HepG2 (cell line): Measurements from ENCODE around the gene RPS6KB1. TPM values are rescaled to one million over a fixed set of nuclear protein-coding genes. Genes with fewer than 3 reads are reported as not detected.
A peak's percentile ranks its signal among the peaks of the same experiment; 100 is the strongest.

Source experiments
- CEBPG ChIP-seq: IDR thresholded peaks from 2 replicates; pipeline ENCODE4 v1.6.1; 2016
- FOXA1 ChIP-seq, 2 experiments: fragments of 450-650 bp in 1 of 2; sonication (generic) in 1 of 2; formaldehyde crosslinking in 1 of 2; IDR thresholded peaks; 2 replicates each; pipeline versions ENCODE4 v1.4.0 to v1.6.1; 2016 to 2020; ENCODE audit warnings: missing genetic modification reagents in 1 of 2
- KDM3A ChIP-seq: IDR thresholded peaks from 2 replicates; pipeline ENCODE4 v1.6.1; 2018; ENCODE audit warnings: low read depth, missing compliant biosample characterization
- MLLT10 ChIP-seq: sonication (generic); formaldehyde crosslinking; IDR thresholded peaks from 2 replicates; pipeline ENCODE4 v1.4.0; 2020; ENCODE audit warnings: missing genetic modification reagents
- MTA1 ChIP-seq: sonication (generic); formaldehyde crosslinking; IDR thresholded peaks from 2 replicates; pipeline ENCODE4 v1.4.0; 2020; ENCODE audit warnings: missing genetic modification reagents, mild to moderate bottlenecking, borderline replicate concordance
- NCOA1 ChIP-seq: sonication (generic); formaldehyde crosslinking; IDR thresholded peaks from 2 replicates; pipeline ENCODE4 v1.9.0; 2021; ENCODE audit warnings: missing genetic modification reagents
- NONO ChIP-seq, 2 experiments: fragments of 450-650 bp in 1 of 2; sonication (generic) in 1 of 2; formaldehyde crosslinking in 1 of 2; IDR thresholded peaks in 1 of 2; conservative IDR thresholded peaks in 1 of 2; 2 replicates each; pipeline versions ENCODE4 v1.6.1 to v1.8.0; 2017 to 2022; ENCODE audit warnings: mild to moderate bottlenecking in 1 of 2, missing genetic modification reagents in 1 of 2, moderate library complexity in 1 of 2
- RORA ChIP-seq: sonication (generic); formaldehyde crosslinking; IDR thresholded peaks from 2 replicates; pipeline ENCODE4 v1.5.0; 2020; ENCODE audit warnings: mild to moderate bottlenecking, missing genetic modification reagents, moderate library complexity
- ZNF547 ChIP-seq: sonication (generic); formaldehyde crosslinking; IDR thresholded peaks from 2 replicates; pipeline ENCODE4 v1.5.1; 2020; ENCODE audit warnings: mild to moderate bottlenecking, missing genetic modification reagents
- ZXDC ChIP-seq: sonication (generic); formaldehyde crosslinking; IDR thresholded peaks from 2 replicates; pipeline ENCODE4 v1.5.0; 2020; ENCODE audit warnings: mild to moderate bottlenecking, missing genetic modification reagents
- polyA plus RNA-seq, 8 experiments: library from polyadenylated mRNA; depleted of rRNA in 3 of 8; stranded (reverse) in 7 of 8; unstranded in 1 of 8; fragments of >200 nt; fragmentation: Illumina TruSeq in 4 of 8; extraction: Trizol in 4 of 8; gene quantifications; 2 replicates each; pipeline versions ENCODE4 v1.2.1 to v1.2.3, GENCODE V29; 2011 to 2016; ENCODE audit warnings: low read depth in 4 of 8, missing spikeins in 1 of 8, mixed read lengths in 1 of 8; ENCODE audit not compliant: insufficient read depth in 1 of 8
- total RNA-seq, 5 experiments: library from RNA; depleted of rRNA; stranded (reverse); fragments of >200 nt; fragmentation: Illumina TruSeq; extraction: Trizol; gene quantifications; 2 replicates each; pipeline ENCODE4 v1.2.3, GENCODE V29; 2016; ENCODE audit warnings: low read depth in 1 of 5
- TF ChIP-seq, protein P1 (sequence below): sonication (generic); formaldehyde crosslinking; IDR thresholded peaks from 2 replicates; pipeline ENCODE4 v1.5.0; 2020; ENCODE audit warnings: mild to moderate bottlenecking, missing genetic modification reagents, borderline replicate concordance
- TF ChIP-seq, protein P2 (sequence below): sonication (generic); formaldehyde crosslinking; IDR thresholded peaks from 2 replicates; pipeline ENCODE4 v1.5.0; 2020; ENCODE audit warnings: mild to moderate bottlenecking, missing genetic modification reagents
- TF ChIP-seq, protein P3 (sequence below): IDR thresholded peaks from 2 replicates; pipeline ENCODE4 v1.6.1; 2016; ENCODE audit warnings: low read depth, control low read depth

RPS6KB1 gene
- total and polyA plus RNA-seq, 2 of the 13 experiments (the other 11 are each of a cell fraction or from before 2014, with no cell fraction given), result 16.5 to 42.2 TPM

DNA sequence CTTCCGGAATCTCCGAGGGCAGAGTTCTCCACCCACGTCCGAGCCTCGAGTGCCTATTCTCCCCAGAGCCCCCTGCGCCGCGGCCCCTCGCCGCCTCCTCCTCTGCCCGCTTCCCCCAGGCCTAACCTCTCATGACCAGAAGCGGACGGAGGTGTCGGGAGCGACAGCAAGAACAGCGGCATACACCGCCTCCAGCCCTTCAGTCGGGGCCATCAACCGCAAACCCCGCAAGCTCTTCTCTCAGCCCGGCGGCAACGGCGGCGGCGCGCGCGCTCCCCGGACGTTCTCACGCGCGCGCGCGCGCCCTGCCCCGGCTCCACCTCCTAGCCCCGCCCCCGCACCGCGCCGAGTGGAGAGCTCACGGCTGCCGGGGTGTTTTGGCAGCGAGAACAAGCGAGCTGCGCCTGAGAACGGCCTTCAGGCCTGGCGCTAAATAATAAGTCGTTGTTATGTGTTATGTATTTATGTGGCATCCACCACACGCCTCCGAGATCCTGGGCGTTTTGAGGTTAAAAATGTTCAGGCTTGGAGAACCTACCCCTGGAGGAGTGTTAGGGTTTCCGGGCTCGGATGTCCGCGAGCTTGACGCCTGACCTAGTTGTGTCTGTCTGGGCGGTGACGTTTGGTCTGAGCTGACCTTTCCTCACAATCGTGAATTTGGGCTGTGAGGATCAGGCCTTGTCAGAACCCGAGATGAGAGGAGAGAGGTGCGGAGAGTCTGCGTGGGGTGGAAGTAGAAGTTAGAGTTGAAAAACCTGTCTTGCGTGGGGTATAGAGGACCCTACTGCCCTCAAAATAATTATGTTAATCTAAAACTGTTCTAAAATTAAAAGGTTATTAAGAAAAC is 71.8 kb downstream of the RPS6KB1 start, which contains the start of gene RNFT1 (continued):
- TF ChIP-seq, protein P1, sequence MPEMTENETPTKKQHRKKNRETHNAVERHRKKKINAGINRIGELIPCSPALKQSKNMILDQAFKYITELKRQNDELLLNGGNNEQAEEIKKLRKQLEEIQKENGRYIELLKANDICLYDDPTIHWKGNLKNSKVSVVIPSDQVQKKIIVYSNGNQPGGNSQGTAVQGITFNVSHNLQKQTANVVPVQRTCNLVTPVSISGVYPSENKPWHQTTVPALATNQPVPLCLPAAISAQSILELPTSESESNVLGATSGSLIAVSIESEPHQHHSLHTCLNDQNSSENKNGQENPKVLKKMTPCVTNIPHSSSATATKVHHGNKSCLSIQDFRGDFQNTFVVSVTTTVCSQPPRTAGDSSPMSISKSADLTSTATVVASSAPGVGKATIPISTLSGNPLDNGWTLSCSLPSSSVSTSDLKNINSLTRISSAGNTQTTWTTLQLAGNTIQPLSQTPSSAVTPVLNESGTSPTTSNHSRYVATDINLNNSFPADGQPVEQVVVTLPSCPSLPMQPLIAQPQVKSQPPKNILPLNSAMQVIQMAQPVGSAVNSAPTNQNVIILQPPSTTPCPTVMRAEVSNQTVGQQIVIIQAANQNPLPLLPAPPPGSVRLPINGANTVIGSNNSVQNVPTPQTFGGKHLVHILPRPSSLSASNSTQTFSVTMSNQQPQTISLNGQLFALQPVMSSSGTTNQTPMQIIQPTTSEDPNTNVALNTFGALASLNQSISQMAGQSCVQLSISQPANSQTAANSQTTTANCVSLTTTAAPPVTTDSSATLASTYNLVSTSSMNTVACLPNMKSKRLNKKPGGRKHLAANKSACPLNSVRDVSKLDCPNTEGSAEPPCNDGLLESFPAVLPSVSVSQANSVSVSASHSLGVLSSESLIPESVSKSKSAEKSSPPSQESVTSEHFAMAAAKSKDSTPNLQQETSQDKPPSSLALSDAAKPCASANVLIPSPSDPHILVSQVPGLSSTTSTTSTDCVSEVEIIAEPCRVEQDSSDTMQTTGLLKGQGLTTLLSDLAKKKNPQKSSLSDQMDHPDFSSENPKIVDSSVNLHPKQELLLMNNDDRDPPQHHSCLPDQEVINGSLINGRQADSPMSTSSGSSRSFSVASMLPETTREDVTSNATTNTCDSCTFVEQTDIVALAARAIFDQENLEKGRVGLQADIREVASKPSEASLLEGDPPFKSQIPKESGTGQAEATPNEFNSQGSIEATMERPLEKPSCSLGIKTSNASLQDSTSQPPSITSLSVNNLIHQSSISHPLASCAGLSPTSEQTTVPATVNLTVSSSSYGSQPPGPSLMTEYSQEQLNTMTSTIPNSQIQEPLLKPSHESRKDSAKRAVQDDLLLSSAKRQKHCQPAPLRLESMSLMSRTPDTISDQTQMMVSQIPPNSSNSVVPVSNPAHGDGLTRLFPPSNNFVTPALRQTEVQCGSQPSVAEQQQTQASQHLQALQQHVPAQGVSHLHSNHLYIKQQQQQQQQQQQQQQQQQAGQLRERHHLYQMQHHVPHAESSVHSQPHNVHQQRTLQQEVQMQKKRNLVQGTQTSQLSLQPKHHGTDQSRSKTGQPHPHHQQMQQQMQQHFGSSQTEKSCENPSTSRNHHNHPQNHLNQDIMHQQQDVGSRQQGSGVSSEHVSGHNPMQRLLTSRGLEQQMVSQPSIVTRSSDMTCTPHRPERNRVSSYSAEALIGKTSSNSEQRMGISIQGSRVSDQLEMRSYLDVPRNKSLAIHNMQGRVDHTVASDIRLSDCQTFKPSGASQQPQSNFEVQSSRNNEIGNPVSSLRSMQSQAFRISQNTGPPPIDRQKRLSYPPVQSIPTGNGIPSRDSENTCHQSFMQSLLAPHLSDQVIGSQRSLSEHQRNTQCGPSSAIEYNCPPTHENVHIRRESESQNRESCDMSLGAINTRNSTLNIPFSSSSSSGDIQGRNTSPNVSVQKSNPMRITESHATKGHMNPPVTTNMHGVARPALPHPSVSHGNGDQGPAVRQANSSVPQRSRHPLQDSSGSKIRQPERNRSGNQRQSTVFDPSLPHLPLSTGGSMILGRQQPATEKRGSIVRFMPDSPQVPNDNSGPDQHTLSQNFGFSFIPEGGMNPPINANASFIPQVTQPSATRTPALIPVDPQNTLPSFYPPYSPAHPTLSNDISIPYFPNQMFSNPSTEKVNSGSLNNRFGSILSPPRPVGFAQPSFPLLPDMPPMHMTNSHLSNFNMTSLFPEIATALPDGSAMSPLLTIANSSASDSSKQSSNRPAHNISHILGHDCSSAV (CRISPR knock-in tag), result no peak
- TF ChIP-seq FOXA1 (IDR thresholded peaks at IDR 0.05), result no peak
- no peak for TF ChIP-seq FOXA1 (CRISPR knock-in tag; IDR thresholded peaks at IDR 0.05)
- no peak for TF ChIP-seq NCOA1
- TF ChIP-seq MTA1 (CRISPR knock-in tag), result peak; percentile 69; the same call in 1 of the 2 replicates
- no peak for TF ChIP-seq ZXDC
- TF ChIP-seq RORA, result no peak
- peak; percentile 47; the same call in 1 of the 2 replicates for TF ChIP-seq KDM3A
- TF ChIP-seq, protein P2, sequence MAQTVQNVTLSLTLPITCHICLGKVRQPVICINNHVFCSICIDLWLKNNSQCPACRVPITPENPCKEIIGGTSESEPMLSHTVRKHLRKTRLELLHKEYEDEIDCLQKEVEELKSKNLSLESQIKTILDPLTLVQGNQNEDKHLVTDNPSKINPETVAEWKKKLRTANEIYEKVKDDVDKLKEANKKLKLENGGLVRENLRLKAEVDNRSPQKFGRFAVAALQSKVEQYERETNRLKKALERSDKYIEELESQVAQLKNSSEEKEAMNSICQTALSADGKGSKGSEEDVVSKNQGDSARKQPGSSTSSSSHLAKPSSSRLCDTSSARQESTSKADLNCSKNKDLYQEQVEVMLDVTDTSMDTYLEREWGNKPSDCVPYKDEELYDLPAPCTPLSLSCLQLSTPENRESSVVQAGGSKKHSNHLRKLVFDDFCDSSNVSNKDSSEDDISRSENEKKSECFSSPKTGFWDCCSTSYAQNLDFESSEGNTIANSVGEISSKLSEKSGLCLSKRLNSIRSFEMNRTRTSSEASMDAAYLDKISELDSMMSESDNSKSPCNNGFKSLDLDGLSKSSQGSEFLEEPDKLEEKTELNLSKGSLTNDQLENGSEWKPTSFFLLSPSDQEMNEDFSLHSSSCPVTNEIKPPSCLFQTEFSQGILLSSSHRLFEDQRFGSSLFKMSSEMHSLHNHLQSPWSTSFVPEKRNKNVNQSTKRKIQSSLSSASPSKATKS, result no peak
- TF ChIP-seq, protein P3, sequence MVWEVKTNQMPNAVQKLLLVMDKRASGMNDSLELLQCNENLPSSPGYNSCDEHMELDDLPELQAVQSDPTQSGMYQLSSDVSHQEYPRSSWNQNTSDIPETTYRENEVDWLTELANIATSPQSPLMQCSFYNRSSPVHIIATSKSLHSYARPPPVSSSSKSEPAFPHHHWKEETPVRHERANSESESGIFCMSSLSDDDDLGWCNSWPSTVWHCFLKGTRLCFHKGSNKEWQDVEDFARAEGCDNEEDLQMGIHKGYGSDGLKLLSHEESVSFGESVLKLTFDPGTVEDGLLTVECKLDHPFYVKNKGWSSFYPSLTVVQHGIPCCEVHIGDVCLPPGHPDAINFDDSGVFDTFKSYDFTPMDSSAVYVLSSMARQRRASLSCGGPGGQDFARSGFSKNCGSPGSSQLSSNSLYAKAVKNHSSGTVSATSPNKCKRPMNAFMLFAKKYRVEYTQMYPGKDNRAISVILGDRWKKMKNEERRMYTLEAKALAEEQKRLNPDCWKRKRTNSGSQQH (CRISPR knock-in tag), result no peak; the same call in 1 of the 2 replicates
- TF ChIP-seq ZNF547 (CRISPR knock-in tag), result no peak; the same call in 1 of the 2 replicates
- TF ChIP-seq CEBPG, result no peak
- TF ChIP-seq MLLT10 (CRISPR knock-in tag), result no peak
- TF ChIP-seq NONO (IDR thresholded peaks at IDR 0.05), result no peak
- peak; percentile 87 for TF ChIP-seq NONO (CRISPR knock-in tag; conservative IDR thresholded peaks at IDR 0.05)
